ENCODE results near the gene HPCA. TPM values are rescaled to one million over a fixed set of nuclear protein-coding genes. Genes with fewer than 3 reads are reported as not detected.
A peak's percentile ranks its signal among the peaks of the same experiment; 100 is the strongest.

HPCA gene
- total and polyA plus RNA-seq, 2 of the 13 experiments (the other 11 are each of a cell fraction or from before 2014, with no cell fraction given) = not detected

- TF ChIP-seq ELF4 (CRISPR knock-in tag; IDR thresholded peaks at IDR 0.05; ENCODE audit: borderline replicate concordance) = peak; percentile 69; the same call in 1 of the 2 replicates
- TF ChIP-seq NR2F6 (IDR thresholded peaks at IDR 0.05) = no peak
- TF ChIP-seq NR2F6 (CRISPR knock-in tag; IDR thresholded peaks at IDR 0.05) = peak; percentile 70
- TF ChIP-seq ZNF33B (CRISPR knock-in tag; IDR thresholded peaks at IDR 0.05) = peak; percentile 97
- no peak for TF ChIP-seq HCFC1 (IDR thresholded peaks at IDR 0.05; ENCODE audit: low read depth, low read length)
- peak; percentile 54; the same call in 1 of the 2 replicates for TF ChIP-seq ZNF350 (CRISPR knock-in tag; IDR thresholded peaks at IDR 0.05; ENCODE audit: borderline replicate concordance, low read depth)
- TF ChIP-seq ZBTB38 (CRISPR knock-in tag; IDR thresholded peaks at IDR 0.05) = peak; percentile 94
- no peak for TF ChIP-seq ZNF609 (CRISPR knock-in tag; IDR thresholded peaks at IDR 0.05; ENCODE audit: borderline replicate concordance)
- TF ChIP-seq HMGA1 (CRISPR knock-in tag; conservative IDR thresholded peaks at IDR 0.05) = no peak
- no peak for TF ChIP-seq MAFG (CRISPR knock-in tag; IDR thresholded peaks at IDR 0.05)
- peak; percentile 92; the same call in 1 of the 2 replicates for TF ChIP-seq TOE1 (CRISPR knock-in tag; IDR thresholded peaks at IDR 0.05)
- TF ChIP-seq SRSF9 (IDR thresholded peaks at IDR 0.05; ENCODE audit: borderline replicate concordance, insufficient read depth, low read depth, low read length, poor library complexity, severe bottlenecking) = no peak
- peak; percentile 97 for TF ChIP-seq ZNF878 (CRISPR knock-in tag; IDR thresholded peaks at IDR 0.05)
- TF ChIP-seq, protein P1, sequence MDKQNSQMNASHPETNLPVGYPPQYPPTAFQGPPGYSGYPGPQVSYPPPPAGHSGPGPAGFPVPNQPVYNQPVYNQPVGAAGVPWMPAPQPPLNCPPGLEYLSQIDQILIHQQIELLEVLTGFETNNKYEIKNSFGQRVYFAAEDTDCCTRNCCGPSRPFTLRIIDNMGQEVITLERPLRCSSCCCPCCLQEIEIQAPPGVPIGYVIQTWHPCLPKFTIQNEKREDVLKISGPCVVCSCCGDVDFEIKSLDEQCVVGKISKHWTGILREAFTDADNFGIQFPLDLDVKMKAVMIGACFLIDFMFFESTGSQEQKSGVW (CRISPR knock-in tag; IDR thresholded peaks at IDR 0.05; ENCODE audit: borderline replicate concordance) = peak; percentile 93
- TF ChIP-seq MIER2 (CRISPR knock-in tag; IDR thresholded peaks at IDR 0.05) = peak; percentile 100
Measured at GRCh38 chr1:32886004-32886827, at the start of gene HPCA (continued).
